NT2/D1 (cell line): ENCODE data around the gene PCGF6.

Source experiments
- YY1 ChIP-seq: IDR thresholded peaks from 2 replicates; pipeline ENCODE4 v1.6.1; 2011; ENCODE audit not compliant: insufficient read length, insufficient read depth
- ZNF274 ChIP-seq: IDR thresholded peaks from 2 replicates; pipeline ENCODE4 v1.6.1; 2011; ENCODE audit warnings: mild to moderate bottlenecking, low read depth, low read length

DNA sequence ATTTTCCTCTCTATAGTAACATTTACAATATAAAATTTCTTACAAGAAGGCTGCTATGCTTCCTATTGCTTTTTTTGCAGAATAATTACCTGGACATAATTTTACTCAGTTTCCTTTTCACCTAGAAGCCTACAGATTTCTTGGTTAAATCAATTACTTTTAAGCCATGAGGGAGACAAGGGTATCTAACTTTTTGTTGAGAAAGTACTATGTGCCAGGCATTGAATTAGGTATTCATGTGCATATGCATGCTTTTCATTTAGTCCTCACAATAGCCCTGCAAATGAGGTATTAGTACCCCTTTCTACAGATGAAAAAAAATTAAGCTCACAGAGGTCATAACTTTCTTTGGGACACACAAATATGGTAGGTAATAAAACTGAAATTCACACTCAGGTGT lies 16.4 kb downstream of the PCGF6 start:
- no peak for TF ChIP-seq ZNF274
- TF ChIP-seq YY1: no peak
